ENCODE measurements around the gene ST3GAL4. TPM values are rescaled to one million over a fixed set of nuclear protein-coding genes. Genes with fewer than 3 reads are reported as not detected.

Gene ST3GAL4
- total RNA-seq, 1 experiment from 2014 or later: 13.6 TPM

- no peaks in the 10 kb centered on the region; the same call in 1 of the 2 replicates for H3K27me3 ChIP-seq (ENCODE audit: insufficient read depth, low read length)
- WGBS (ENCODE audit: extremely low coverage, insufficient read length, low lambda C conversion rate): no CpG with 5 or more reads among the region's 11 CpGs
- no peak overlapping the region for H3K27ac ChIP-seq (ENCODE audit: insufficient read length, low read depth, low read length)
- H2BK15ac ChIP-seq (ENCODE audit: low read depth, low read length): no peak overlapping the region
- no peak overlapping the region for H3K4ac ChIP-seq (ENCODE audit: low read depth, low read length)
- no peak overlapping the region for H3K18ac ChIP-seq (ENCODE audit: insufficient read length, low read depth, low read length)
- no peaks in the 10 kb centered on the region for H3K79me1 ChIP-seq (ENCODE audit: insufficient read depth, low read depth, low read length, poor library complexity, severe bottlenecking)
- H3T11ph ChIP-seq (ENCODE audit: low read length): no peak overlapping the region
- H3K9ac ChIP-seq (ENCODE audit: extremely low read depth, insufficient read length, low read length): no peak overlapping the region
- no peak overlapping the region for H2BK12ac ChIP-seq (ENCODE audit: insufficient read length, low read depth, low read length)
- no peak overlapping the region for H3K14ac ChIP-seq (ENCODE audit: insufficient read depth, low read length)
- no peak overlapping the region for H2BK120ac ChIP-seq (ENCODE audit: low read depth, low read length, poor library complexity, severe bottlenecking)
- H2BK5ac ChIP-seq (ENCODE audit: insufficient read length, low read length): no peak overlapping the region
- Mint-ChIP-seq H3K27me3 (ENCODE audit: low read depth) (peaks cover 3% of the 10 kb centered on the region), H3K4me3 (no peak overlapping the region), H3K36me3 (ENCODE audit: insufficient read depth in 1 of 3, low read depth in 3 of 3) (no peaks in the 10 kb centered on the region; a peak in 2 of 7 replicates), H3K27ac (no peak overlapping the region), H3K4me1 (peaks cover 0 to 8% of the 10 kb centered on the region in 2 experiments; a peak in 1 of 4 replicates), H3K9me3 (no peaks in the 10 kb centered on the region)
- no peaks in the 10 kb centered on the region for H3K9me3 ChIP-seq (ENCODE audit: control insufficient read depth, low read depth, low read length)
- DNase-seq: no peak
- no peak for TF ChIP-seq CTCF (conservative IDR thresholded peaks at IDR 0.05)
- H3K56ac ChIP-seq (ENCODE audit: insufficient read length, low read depth, low read length): no peak overlapping the region
- no peak overlapping the region for H4K8ac ChIP-seq (replicated peaks; ENCODE audit: insufficient read length, low read depth, low read length)
- no peak overlapping the region for H4K91ac ChIP-seq (ENCODE audit: insufficient read length, low read depth, low read length)
- H2AFZ ChIP-seq (ENCODE audit: low read length): no peak overlapping the region
- no peaks in the 10 kb centered on the region for H3K23me2 ChIP-seq (ENCODE audit: insufficient read length, low read depth, low read length, poor library complexity, severe bottlenecking)
- no peaks in the 10 kb centered on the region for H3K79me2 ChIP-seq (ENCODE audit: insufficient read depth, low read length)
- no peaks in the 10 kb centered on the region; the same call in 1 of the 2 replicates for H3K4me1 ChIP-seq (ENCODE audit: insufficient read depth, low read length)
- H4K5ac ChIP-seq (ENCODE audit: insufficient read length, low read depth, low read length): no peak overlapping the region
- no peak overlapping the region for H3K23ac ChIP-seq (ENCODE audit: insufficient read length, low read depth, low read length)
- H4K20me1 ChIP-seq (ENCODE audit: control insufficient read depth, insufficient read depth, insufficient read length): no peaks in the 10 kb centered on the region
- H3K4me2 ChIP-seq (ENCODE audit: insufficient read depth, insufficient read length, low read length): no peak overlapping the region
- no peak overlapping the region for H2AK5ac ChIP-seq (ENCODE audit: insufficient read length, low read length)
- H2BK20ac ChIP-seq (ENCODE audit: low read depth, low read length, poor library complexity, severe bottlenecking): no peak overlapping the region
These were observed 64.6 kb downstream of the ST3GAL4 start for GRCh38 chr11:126419801-126420697.

All from H9 (cell line).